HEK293 (cell line): ENCODE data around the gene DHX32.

Experiments used
- CTCF ChIA-PET: fragments of 350-600 bp; formaldehyde crosslinking; extraction: SDS; loops from one replicate; lab custom pipeline; 2021; ENCODE audit warnings: antibody characterized with exemption; lab: Yijun Ruan, JAX
- POLR2A ChIA-PET: fragments of 300-600 bp; formaldehyde crosslinking; extraction: SDS; loops from one replicate; lab custom pipeline; 2020; ENCODE audit warnings: antibody characterized with exemption, inconsistent platforms; lab: Yijun Ruan, JAX
- H3K27ac ChIP-seq: fragments of 200-500 bp; sonication (Bioruptor generic); 2 replicates; pipeline ENCODE4 v1.5.1; 2014; ENCODE audit warnings: low read depth, low read length, control low read depth, inconsistent platforms; ENCODE audit errors: extremely low read depth
- H3K36me3 ChIP-seq, 2 experiments: fragments of 200-500 bp in 1 of 2; sonication (Bioruptor generic) in 1 of 2; 1 replicate in 1 of 2; 2 replicates in 1 of 2; pipeline ENCODE4 v1.5.1; 2014 to 2017; ENCODE audit warnings: inconsistent platforms in 2 of 2, low read length in 2 of 2; ENCODE audit not compliant: control insufficient read depth in 2 of 2, insufficient read depth in 1 of 2
- H3K4me1 ChIP-seq: fragments of 200-500 bp; sonication (Bioruptor generic); 2 replicates; pipeline ENCODE4 v1.5.1; 2014; ENCODE audit warnings: mild to moderate bottlenecking, low read length, inconsistent platforms; ENCODE audit not compliant: control insufficient read depth, insufficient read depth
- H3K4me3 ChIP-seq: 2 replicates; pipeline ENCODE4 v1.5.1; 2011; ENCODE audit warnings: low read depth, mild to moderate bottlenecking, control low read depth, low read length, moderate library complexity
- H3K9me3 ChIP-seq: fragments of 200-500 bp; sonication (Bioruptor generic); 2 replicates; pipeline ENCODE4 v1.5.1; 2014; ENCODE audit warnings: low read depth, low read length, inconsistent platforms; ENCODE audit not compliant: control insufficient read depth, insufficient read depth
- GLIS1 ChIP-seq: fragments of 450-650 bp; formaldehyde crosslinking; IDR thresholded peaks from 2 replicates; pipeline ENCODE4 v1.5.1; 2016; ENCODE audit warnings: missing biosample characterization, missing genetic modification characterization
- KLF10 ChIP-seq: fragments of 450-650 bp; IDR thresholded peaks from 2 replicates; pipeline ENCODE4 v1.5.1; 2018; ENCODE audit warnings: missing biosample characterization, mild to moderate bottlenecking, missing genetic modification characterization
- MEIS1 ChIP-seq: sonication (generic); formaldehyde crosslinking; IDR thresholded peaks from 2 replicates; pipeline ENCODE4 v1.8.1; 2022; ENCODE audit warnings: missing genetic modification reagents, mild to moderate bottlenecking, borderline replicate concordance
- OVOL3 ChIP-seq: fragments of 450-650 bp; formaldehyde crosslinking; IDR thresholded peaks from 2 replicates; pipeline ENCODE4 v1.5.1; 2016; ENCODE audit warnings: missing biosample characterization, missing genetic modification characterization
- SCRT2 ChIP-seq: fragments of 450-650 bp; formaldehyde crosslinking; IDR thresholded peaks from 2 replicates; pipeline ENCODE4 v1.5.1; 2016; ENCODE audit warnings: missing biosample characterization, missing genetic modification characterization
- SP3 ChIP-seq: fragments of 450-650 bp; formaldehyde crosslinking; IDR thresholded peaks from 2 replicates; pipeline ENCODE4 v1.5.1; 2016; ENCODE audit warnings: missing biosample characterization, missing genetic modification characterization
- WT1 ChIP-seq: fragments of 450-650 bp; formaldehyde crosslinking; IDR thresholded peaks from 2 replicates; pipeline ENCODE4 v1.5.1; 2016; ENCODE audit warnings: missing biosample characterization, missing genetic modification characterization
- ZBTB21 ChIP-seq: fragments of 450-650 bp; formaldehyde crosslinking; IDR thresholded peaks from 2 replicates; pipeline ENCODE4 v1.5.1; 2017; ENCODE audit warnings: missing biosample characterization, missing genetic modification characterization
- ZEB2 ChIP-seq: fragments of 450-650 bp; formaldehyde crosslinking; IDR thresholded peaks from 2 replicates; pipeline ENCODE4 v1.5.1; 2016; ENCODE audit warnings: missing biosample characterization, missing genetic modification characterization
- ZNF184 ChIP-seq: fragments of 450-650 bp; IDR thresholded peaks from 2 replicates; pipeline ENCODE4 v1.5.1; 2018; ENCODE audit warnings: missing biosample characterization, mild to moderate bottlenecking, missing genetic modification characterization
- ZNF2 ChIP-seq: fragments of 450-650 bp; formaldehyde crosslinking; IDR thresholded peaks from 2 replicates; pipeline ENCODE4 v1.5.1; 2016; ENCODE audit warnings: missing biosample characterization, missing genetic modification characterization
- ZNF223 ChIP-seq: fragments of 450-650 bp; formaldehyde crosslinking; IDR thresholded peaks from 2 replicates; pipeline ENCODE4 v1.5.1; 2016; ENCODE audit warnings: missing biosample characterization, missing genetic modification characterization
- ZNF24 ChIP-seq: fragments of 450-650 bp; formaldehyde crosslinking; IDR thresholded peaks from 2 replicates; pipeline ENCODE4 v1.5.1; 2016; ENCODE audit warnings: missing biosample characterization, missing genetic modification characterization
- ZNF354C ChIP-seq: fragments of 450-650 bp; formaldehyde crosslinking; IDR thresholded peaks from 2 replicates; pipeline ENCODE4 v1.5.1; 2016; ENCODE audit warnings: missing biosample characterization, missing genetic modification characterization, low read depth, borderline replicate concordance
- ZNF433 ChIP-seq: fragments of 450-650 bp; formaldehyde crosslinking; IDR thresholded peaks from 2 replicates; pipeline ENCODE4 v1.5.1; 2016; ENCODE audit warnings: missing biosample characterization, missing genetic modification characterization, low read depth
- ZNF530 ChIP-seq: fragments of 450-650 bp; formaldehyde crosslinking; IDR thresholded peaks from 2 replicates; pipeline ENCODE4 v1.5.1; 2016; ENCODE audit warnings: low read depth, missing biosample characterization, missing genetic modification characterization
- ZNF555 ChIP-seq: fragments of 450-650 bp; formaldehyde crosslinking; conservative IDR thresholded peaks from 2 replicates; pipeline ENCODE4 v1.5.1; 2017; ENCODE audit warnings: missing biosample characterization, mild to moderate bottlenecking, missing genetic modification characterization, inconsistent platforms
- ZNF629 ChIP-seq: fragments of 450-650 bp; formaldehyde crosslinking; IDR thresholded peaks from 2 replicates; pipeline ENCODE4 v1.5.1; 2017; ENCODE audit warnings: missing biosample characterization, missing genetic modification characterization
- ZNF701 ChIP-seq: fragments of 450-650 bp; formaldehyde crosslinking; IDR thresholded peaks from 2 replicates; pipeline ENCODE4 v1.5.1; 2016; ENCODE audit warnings: missing biosample characterization, missing genetic modification characterization
- ZNF707 ChIP-seq: fragments of 450-650 bp; formaldehyde crosslinking; IDR thresholded peaks from 2 replicates; pipeline ENCODE4 v1.5.1; 2016; ENCODE audit warnings: missing biosample characterization, missing genetic modification characterization
- TF ChIP-seq, protein P1 (sequence below): fragments of 450-650 bp; formaldehyde crosslinking; IDR thresholded peaks from 2 replicates; pipeline ENCODE4 v1.5.1; 2016; ENCODE audit warnings: missing biosample characterization, missing genetic modification characterization
- TF ChIP-seq, protein P2 (sequence below): fragments of 450-650 bp; formaldehyde crosslinking; IDR thresholded peaks from 2 replicates; pipeline ENCODE4 v1.5.1; 2017; ENCODE audit warnings: missing biosample characterization, mild to moderate bottlenecking, missing genetic modification characterization, moderate library complexity
- TF ChIP-seq, protein P3 (sequence below): IDR thresholded peaks from 2 replicates; pipeline ENCODE4 v1.6.1; 2011; ENCODE audit warnings: mild to moderate bottlenecking, low read depth, low read length, borderline replicate concordance
- TF ChIP-seq, protein P4 (sequence below): fragments of 450-650 bp; formaldehyde crosslinking; IDR thresholded peaks from 2 replicates; pipeline ENCODE4 v1.5.1; 2016; ENCODE audit warnings: missing biosample characterization, missing genetic modification characterization
- TF ChIP-seq, protein P5 (sequence below): fragments of 450-650 bp; formaldehyde crosslinking; IDR thresholded peaks from 2 replicates; pipeline ENCODE4 v1.5.1; 2016; ENCODE audit warnings: missing biosample characterization, missing genetic modification characterization, borderline replicate concordance

DHX32 gene

DNA sequence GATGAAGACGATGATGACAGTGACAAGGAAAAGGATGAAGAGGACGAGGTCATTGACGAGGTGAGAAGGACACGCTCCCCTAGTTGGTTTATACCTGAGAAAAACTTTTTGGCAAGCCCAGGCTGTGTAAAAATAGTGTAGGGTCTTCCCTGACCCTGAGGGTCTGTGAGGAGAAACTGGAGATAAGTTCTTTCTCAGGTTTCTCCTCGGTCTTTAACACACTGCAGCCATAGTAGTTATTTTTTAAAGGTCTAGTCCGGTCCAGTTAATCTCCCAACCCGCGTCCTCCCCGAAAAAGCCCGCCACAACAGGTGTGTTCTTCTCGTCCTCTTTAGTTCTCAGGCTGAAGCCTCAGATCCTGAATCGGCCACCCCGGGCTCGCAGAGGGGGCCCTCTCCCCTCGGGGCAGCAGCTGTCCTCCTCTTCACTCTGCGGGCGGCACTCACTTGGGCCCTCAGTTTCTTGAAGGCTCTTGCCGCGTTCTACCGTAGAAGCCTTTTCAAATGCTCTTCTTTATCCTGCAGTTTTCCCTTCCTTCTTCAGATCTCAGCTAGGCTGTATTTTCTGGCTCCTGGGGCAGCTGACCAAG lies 57.3 kb downstream of the DHX32 start (continued):
- TF ChIP-seq, protein P1, sequence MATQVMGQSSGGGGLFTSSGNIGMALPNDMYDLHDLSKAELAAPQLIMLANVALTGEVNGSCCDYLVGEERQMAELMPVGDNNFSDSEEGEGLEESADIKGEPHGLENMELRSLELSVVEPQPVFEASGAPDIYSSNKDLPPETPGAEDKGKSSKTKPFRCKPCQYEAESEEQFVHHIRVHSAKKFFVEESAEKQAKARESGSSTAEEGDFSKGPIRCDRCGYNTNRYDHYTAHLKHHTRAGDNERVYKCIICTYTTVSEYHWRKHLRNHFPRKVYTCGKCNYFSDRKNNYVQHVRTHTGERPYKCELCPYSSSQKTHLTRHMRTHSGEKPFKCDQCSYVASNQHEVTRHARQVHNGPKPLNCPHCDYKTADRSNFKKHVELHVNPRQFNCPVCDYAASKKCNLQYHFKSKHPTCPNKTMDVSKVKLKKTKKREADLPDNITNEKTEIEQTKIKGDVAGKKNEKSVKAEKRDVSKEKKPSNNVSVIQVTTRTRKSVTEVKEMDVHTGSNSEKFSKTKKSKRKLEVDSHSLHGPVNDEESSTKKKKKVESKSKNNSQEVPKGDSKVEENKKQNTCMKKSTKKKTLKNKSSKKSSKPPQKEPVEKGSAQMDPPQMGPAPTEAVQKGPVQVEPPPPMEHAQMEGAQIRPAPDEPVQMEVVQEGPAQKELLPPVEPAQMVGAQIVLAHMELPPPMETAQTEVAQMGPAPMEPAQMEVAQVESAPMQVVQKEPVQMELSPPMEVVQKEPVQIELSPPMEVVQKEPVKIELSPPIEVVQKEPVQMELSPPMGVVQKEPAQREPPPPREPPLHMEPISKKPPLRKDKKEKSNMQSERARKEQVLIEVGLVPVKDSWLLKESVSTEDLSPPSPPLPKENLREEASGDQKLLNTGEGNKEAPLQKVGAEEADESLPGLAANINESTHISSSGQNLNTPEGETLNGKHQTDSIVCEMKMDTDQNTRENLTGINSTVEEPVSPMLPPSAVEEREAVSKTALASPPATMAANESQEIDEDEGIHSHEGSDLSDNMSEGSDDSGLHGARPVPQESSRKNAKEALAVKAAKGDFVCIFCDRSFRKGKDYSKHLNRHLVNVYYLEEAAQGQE = 0 out of 2 replicates have a peak, but pooled peaks have one; percentile 19
- 0 out of 2 replicates have a peak, but pooled peaks have one; percentile 29 for TF ChIP-seq SCRT2

DNA sequence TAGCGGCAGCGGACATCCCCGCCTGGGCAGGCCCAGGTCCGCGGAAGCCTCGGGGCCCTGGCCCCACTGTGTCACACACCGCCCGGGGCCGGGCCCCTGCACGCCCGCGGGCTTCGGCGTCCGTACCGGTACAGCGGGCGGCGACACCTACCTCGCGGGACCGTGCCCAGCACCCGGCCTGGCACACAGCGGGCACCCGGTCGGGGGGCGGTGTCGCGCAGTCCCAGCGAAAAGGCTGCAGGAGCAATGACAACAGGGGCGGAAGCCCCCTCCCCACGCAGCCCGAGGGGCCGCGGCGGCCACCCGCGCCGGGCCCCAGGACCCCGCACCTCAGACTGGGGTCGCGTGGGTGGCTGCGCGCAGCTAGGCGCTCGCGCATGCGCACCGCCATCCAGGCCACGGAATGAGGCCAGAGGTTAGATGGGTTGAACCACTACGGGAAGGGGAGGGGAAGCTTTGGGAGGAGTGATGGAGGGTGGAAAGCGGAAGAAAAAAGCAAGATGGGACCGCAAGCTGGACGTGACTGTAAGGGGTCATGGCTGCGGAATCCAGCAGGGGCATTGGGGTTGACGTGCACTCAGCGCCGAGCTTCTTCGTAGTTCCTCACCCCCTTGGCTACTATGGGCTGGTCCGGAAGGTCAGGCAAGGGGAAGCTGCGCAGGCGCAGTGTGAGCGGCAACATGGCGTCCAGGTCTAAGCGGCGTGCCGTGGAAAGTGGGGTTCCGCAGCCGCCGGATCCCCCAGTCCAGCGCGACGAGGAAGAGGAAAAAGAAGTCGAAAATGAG lies 58.0 kb downstream of the DHX32 start, which contains the start of the genes BCCIP and UROS:
Gene BCCIP (plus strand): TSS at position 669 of the 785 bp plus-strand sequence. CDS start 12 bp downstream, at position 681.
Gene UROS (minus strand): TSS at position 381 of the 785 bp plus-strand sequence. CDS start 6,759 bp downstream, outside the sequence.
- Histone ChIP-seq H3K4me3 (peak within 1 kb of the TSS; percentile 89), H3K27ac (peak within 1 kb of the TSS; percentile 93), H3K36me3 (peaks cover 17 to 36% of the 10 kb centered on the region in 2 experiments), H3K9me3 (no peaks in the 10 kb centered on the region), H3K4me1 (peaks cover 10% of the 10 kb centered on the region; the same call in 1 of the 2 replicates)
- CTCF ChIA-PET = interaction anchor here (0.6 to 1.2 kb wide), 3 partner anchors 41 to 84 kb away, joined by 3 to 5 read pairs (median 5); no protein-coding TSS in a partner anchor
- POLR2A ChIA-PET = interaction anchor here (0.5 to 2.2 kb wide), 6 partner anchors 8 to 116 kb away, joined by 3 to 6 read pairs (median 3); no protein-coding TSS in a partner anchor
- TF ChIP-seq ZEB2 (tag by site-specific recombination) (0 out of 2 replicates have a peak, but pooled peaks have one; percentile 34), ZNF354C (tag by site-specific recombination) (no peak), ZBTB21 (tag by site-specific recombination) (0 out of 2 replicates have a peak, but pooled peaks have one; percentile 26), MEIS1 (no peak), KLF10 (tag by site-specific recombination) (0 out of 2 replicates have a peak, but pooled peaks have one; percentile 12), ZNF24 (peak; percentile 49; the same call in 1 of the 2 replicates), ZNF184 (tag by site-specific recombination) (no peak), ZNF530 (tag by site-specific recombination) (no peak), GLIS1 (tag by site-specific recombination) (no peak), ZNF2 (tag by site-specific recombination) (peak; percentile 98), ZNF223 (tag by site-specific recombination) (peak; percentile 5; the same call in 1 of the 2 replicates), ZNF555 (tag by site-specific recombination) (no peak), SP3 (peak; percentile 74), WT1 (tag by site-specific recombination) (no peak; the same call in 1 of the 2 replicates), OVOL3 (tag by site-specific recombination) (peak; percentile 60; the same call in 1 of the 2 replicates), ZNF433 (no peak), ZNF629 (tag by site-specific recombination) (peak; percentile 67), ZNF701 (tag by site-specific recombination) (no peak), ZNF707 (tag by site-specific recombination) (no peak)
- TF ChIP-seq, protein P2, sequence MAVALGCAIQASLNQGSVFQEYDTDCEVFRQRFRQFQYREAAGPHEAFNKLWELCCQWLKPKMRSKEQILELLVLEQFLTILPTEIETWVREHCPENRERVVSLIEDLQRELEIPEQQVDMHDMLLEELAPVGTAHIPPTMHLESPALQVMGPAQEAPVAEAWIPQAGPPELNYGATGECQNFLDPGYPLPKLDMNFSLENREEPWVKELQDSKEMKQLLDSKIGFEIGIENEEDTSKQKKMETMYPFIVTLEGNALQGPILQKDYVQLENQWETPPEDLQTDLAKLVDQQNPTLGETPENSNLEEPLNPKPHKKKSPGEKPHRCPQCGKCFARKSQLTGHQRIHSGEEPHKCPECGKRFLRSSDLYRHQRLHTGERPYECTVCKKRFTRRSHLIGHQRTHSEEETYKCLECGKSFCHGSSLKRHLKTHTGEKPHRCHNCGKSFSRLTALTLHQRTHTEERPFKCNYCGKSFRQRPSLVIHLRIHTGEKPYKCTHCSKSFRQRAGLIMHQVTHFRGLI (tag by site-specific recombination) = no peak
- TF ChIP-seq, protein P3, sequence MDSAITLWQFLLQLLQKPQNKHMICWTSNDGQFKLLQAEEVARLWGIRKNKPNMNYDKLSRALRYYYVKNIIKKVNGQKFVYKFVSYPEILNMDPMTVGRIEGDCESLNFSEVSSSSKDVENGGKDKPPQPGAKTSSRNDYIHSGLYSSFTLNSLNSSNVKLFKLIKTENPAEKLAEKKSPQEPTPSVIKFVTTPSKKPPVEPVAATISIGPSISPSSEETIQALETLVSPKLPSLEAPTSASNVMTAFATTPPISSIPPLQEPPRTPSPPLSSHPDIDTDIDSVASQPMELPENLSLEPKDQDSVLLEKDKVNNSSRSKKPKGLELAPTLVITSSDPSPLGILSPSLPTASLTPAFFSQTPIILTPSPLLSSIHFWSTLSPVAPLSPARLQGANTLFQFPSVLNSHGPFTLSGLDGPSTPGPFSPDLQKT = no peak
- TF ChIP-seq, protein P4, sequence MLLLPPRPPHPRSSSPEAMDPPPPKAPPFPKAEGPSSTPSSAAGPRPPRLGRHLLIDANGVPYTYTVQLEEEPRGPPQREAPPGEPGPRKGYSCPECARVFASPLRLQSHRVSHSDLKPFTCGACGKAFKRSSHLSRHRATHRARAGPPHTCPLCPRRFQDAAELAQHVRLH (tag by site-specific recombination) = peak; percentile 91
- TF ChIP-seq, protein P5, sequence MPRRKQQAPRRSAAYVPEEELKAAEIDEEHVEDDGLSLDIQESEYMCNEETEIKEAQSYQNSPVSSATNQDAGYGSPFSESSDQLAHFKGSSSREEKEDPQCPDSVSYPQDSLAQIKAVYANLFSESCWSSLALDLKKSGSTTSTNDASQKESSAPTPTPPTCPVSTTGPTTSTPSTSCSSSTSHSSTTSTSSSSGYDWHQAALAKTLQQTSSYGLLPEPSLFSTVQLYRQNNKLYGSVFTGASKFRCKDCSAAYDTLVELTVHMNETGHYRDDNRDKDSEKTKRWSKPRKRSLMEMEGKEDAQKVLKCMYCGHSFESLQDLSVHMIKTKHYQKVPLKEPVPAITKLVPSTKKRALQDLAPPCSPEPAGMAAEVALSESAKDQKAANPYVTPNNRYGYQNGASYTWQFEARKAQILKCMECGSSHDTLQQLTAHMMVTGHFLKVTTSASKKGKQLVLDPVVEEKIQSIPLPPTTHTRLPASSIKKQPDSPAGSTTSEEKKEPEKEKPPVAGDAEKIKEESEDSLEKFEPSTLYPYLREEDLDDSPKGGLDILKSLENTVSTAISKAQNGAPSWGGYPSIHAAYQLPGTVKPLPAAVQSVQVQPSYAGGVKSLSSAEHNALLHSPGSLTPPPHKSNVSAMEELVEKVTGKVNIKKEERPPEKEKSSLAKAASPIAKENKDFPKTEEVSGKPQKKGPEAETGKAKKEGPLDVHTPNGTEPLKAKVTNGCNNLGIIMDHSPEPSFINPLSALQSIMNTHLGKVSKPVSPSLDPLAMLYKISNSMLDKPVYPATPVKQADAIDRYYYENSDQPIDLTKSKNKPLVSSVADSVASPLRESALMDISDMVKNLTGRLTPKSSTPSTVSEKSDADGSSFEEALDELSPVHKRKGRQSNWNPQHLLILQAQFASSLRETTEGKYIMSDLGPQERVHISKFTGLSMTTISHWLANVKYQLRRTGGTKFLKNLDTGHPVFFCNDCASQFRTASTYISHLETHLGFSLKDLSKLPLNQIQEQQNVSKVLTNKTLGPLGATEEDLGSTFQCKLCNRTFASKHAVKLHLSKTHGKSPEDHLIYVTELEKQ (tag by site-specific recombination) = no peak
